ENCODE results near the gene EYS.

Gene EYS

DNA sequence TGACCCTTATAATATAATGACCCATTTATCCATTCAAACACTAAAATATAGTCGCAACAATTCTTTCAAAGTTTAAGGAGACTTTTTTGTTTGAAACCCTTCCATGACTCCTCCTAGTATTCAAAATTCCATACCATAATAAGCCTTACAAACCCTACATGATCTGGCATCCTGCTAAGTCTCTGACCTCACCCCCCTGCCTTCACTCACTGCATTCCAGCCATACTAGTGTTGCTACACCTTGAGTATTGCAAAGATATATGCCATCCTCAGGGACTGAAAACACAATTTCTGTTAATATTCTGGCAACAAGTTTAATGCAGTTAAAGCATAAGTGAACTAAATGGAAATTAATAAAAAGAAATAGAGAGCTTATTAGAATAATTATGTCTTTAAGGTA, 168.4 kb downstream of the EYS start:
- H3K79me1 ChIP-seq (replicated peaks; ENCODE audit: low read length, poor library complexity, severe bottlenecking) = no peaks in the 10 kb centered on the region
- DNase-seq = no peak
- H3K18ac ChIP-seq (ENCODE audit: low read depth in 1 of 2, low read length in 2 of 2) = no peak overlapping the region
- no peak overlapping the region for H3K14ac ChIP-seq (ENCODE audit: low read length in 2 of 2)
- H2BK120ac ChIP-seq (ENCODE audit: low read depth, low read length) = no peak overlapping the region
- H3K4ac ChIP-seq (ENCODE audit: low read depth in 1 of 2, low read length in 2 of 2) = no peak overlapping the region
- no peaks in the 10 kb centered on the region for H3K27me3 ChIP-seq (ENCODE audit: control insufficient read depth in 1 of 2, insufficient read depth in 1 of 2, low read length in 2 of 2)
- H2BK15ac ChIP-seq (ENCODE audit: low read depth, poor library complexity, severe bottlenecking) = no peak overlapping the region
- no peak overlapping the region for H3K23ac ChIP-seq (ENCODE audit: low read length in 2 of 2)
- H3K4me1 ChIP-seq (ENCODE audit: control insufficient read depth, insufficient read depth, low read depth, low read length) = no peaks in the 10 kb centered on the region
- no peak overlapping the region for H3K9ac ChIP-seq (ENCODE audit: low read length)
- no peak overlapping the region for H4K91ac ChIP-seq (ENCODE audit: low read length)
- H3K36me3 ChIP-seq (ENCODE audit: control insufficient read depth in 1 of 2, insufficient read depth in 2 of 2, low read depth in 1 of 2, low read length in 2 of 2) = no peaks in the 10 kb centered on the region
- H2BK5ac ChIP-seq (ENCODE audit: low read depth, low read length, poor library complexity, severe bottlenecking) = no peak overlapping the region
- no peak overlapping the region for H3K27ac ChIP-seq (ENCODE audit: low read length, poor library complexity, severe bottlenecking)
- no peak overlapping the region for H3K4me3 ChIP-seq (ENCODE audit: insufficient read depth in 1 of 2, low read depth in 1 of 2, low read length in 2 of 2)
- H2AFZ ChIP-seq (ENCODE audit: low read depth, low read length) = no peak overlapping the region
- no peak overlapping the region for H4K8ac ChIP-seq (ENCODE audit: low read length)
- no peak overlapping the region for H2AK5ac ChIP-seq (ENCODE audit: low read length, severe bottlenecking)
- no peaks in the 10 kb centered on the region for H3K9me3 ChIP-seq (ENCODE audit: control insufficient read depth, low read length)
- 92% methylated on average over 1 of the region's 1 CpG for WGBS
- no peak overlapping the region for H2BK12ac ChIP-seq (ENCODE audit: low read length in 2 of 2)
- no peak overlapping the region for H3K4me2 ChIP-seq (ENCODE audit: low read length, poor library complexity, severe bottlenecking)

DNA sequence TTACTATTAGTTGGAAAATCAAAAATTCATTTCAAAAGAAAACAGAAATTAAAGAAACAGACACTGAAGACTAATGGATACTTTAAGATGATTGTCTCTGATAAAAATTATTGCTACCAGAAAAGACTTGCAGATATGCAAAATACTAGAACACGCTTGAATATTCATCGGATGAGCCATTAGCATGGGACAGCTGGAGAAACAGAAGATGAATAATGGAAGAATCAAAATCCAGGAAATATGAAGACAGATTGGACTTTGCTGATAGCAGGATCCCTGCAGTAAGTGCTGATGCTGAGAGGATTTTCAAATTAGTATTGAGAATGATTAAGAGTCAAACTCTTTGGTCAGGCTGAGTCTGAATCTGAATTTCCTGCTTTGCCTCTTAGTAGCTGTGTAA, 169.4 kb downstream of the EYS start:
- no peak overlapping the region for H3K4me3 ChIP-seq (ENCODE audit: insufficient read depth in 1 of 2, low read depth in 1 of 2, low read length in 2 of 2)
- no peaks in the 10 kb centered on the region for H3K9me3 ChIP-seq (ENCODE audit: control insufficient read depth, low read length)
- H3K18ac ChIP-seq (ENCODE audit: low read depth in 1 of 2, low read length in 2 of 2) = no peak overlapping the region
- no peak overlapping the region for H2BK12ac ChIP-seq (ENCODE audit: low read length in 2 of 2)
- no peak overlapping the region for H3K14ac ChIP-seq (ENCODE audit: low read length in 2 of 2)
- no peak for DNase-seq
- no peak overlapping the region for H3K23ac ChIP-seq (ENCODE audit: low read length in 2 of 2)
- no peak overlapping the region for H4K91ac ChIP-seq (ENCODE audit: low read length)
- H3K27me3 ChIP-seq (ENCODE audit: control insufficient read depth in 1 of 2, insufficient read depth in 1 of 2, low read length in 2 of 2) = no peaks in the 10 kb centered on the region
- WGBS = 96% methylated on average over 2 of the region's 2 CpGs
- H2AK5ac ChIP-seq (ENCODE audit: low read length, severe bottlenecking) = no peak overlapping the region
- no peak overlapping the region for H2AFZ ChIP-seq (ENCODE audit: low read depth, low read length)
- H3K4me2 ChIP-seq (ENCODE audit: low read length, poor library complexity, severe bottlenecking) = no peak overlapping the region
- no peaks in the 10 kb centered on the region for H3K79me1 ChIP-seq (replicated peaks; ENCODE audit: low read length, poor library complexity, severe bottlenecking)
- no peak overlapping the region for H2BK5ac ChIP-seq (ENCODE audit: low read depth, low read length, poor library complexity, severe bottlenecking)
- H3K27ac ChIP-seq (ENCODE audit: low read length, poor library complexity, severe bottlenecking) = no peak overlapping the region
- H4K8ac ChIP-seq (ENCODE audit: low read length) = no peak overlapping the region
- H3K4me1 ChIP-seq (ENCODE audit: control insufficient read depth, insufficient read depth, low read depth, low read length) = no peaks in the 10 kb centered on the region
- no peak overlapping the region for H2BK120ac ChIP-seq (ENCODE audit: low read depth, low read length)
- H3K4ac ChIP-seq (ENCODE audit: low read depth in 1 of 2, low read length in 2 of 2) = no peak overlapping the region
- no peaks in the 10 kb centered on the region for H3K36me3 ChIP-seq (ENCODE audit: control insufficient read depth in 1 of 2, insufficient read depth in 2 of 2, low read depth in 1 of 2, low read length in 2 of 2)
- H2BK15ac ChIP-seq (ENCODE audit: low read depth, poor library complexity, severe bottlenecking) = no peak overlapping the region
- no peak overlapping the region for H3K9ac ChIP-seq (ENCODE audit: low read length)

DNA sequence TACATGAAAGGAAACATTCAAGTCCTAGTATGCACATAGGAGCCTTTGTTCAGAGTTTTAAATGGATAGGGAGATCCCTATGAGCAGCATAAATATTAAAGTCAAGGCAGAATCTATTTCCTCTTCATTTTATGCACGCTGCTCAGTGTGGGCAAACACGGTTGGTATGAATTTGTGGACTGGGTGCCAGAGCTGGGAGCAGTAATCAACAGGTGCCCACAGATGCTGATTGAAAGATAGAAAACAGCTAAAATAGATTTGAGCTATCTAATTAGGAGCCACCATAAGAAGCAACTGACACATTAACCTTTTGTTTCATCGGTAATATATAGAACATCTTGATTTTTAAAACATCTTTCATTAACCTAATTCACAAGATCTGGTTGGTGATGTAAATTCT, 175.5 kb downstream of the EYS start:
- no peak overlapping the region for H4K8ac ChIP-seq (ENCODE audit: low read length)
- no peak overlapping the region for H3K4me2 ChIP-seq (ENCODE audit: low read length, poor library complexity, severe bottlenecking)
- no peak overlapping the region for H2AFZ ChIP-seq (ENCODE audit: low read depth, low read length)
- H3K18ac ChIP-seq (ENCODE audit: low read depth in 1 of 2, low read length in 2 of 2) = no peak overlapping the region
- no peak overlapping the region for H3K4me3 ChIP-seq (ENCODE audit: insufficient read depth in 1 of 2, low read depth in 1 of 2, low read length in 2 of 2)
- H2BK5ac ChIP-seq (ENCODE audit: low read depth, low read length, poor library complexity, severe bottlenecking) = no peak overlapping the region
- no peak overlapping the region for H3K4ac ChIP-seq (ENCODE audit: low read depth in 1 of 2, low read length in 2 of 2)
- H2BK15ac ChIP-seq (ENCODE audit: low read depth, poor library complexity, severe bottlenecking) = no peak overlapping the region
- no peak for DNase-seq
- H3K14ac ChIP-seq (ENCODE audit: low read length in 2 of 2) = no peak overlapping the region
- no peak overlapping the region for H3K23ac ChIP-seq (ENCODE audit: low read length in 2 of 2)
- no peaks in the 10 kb centered on the region for H3K79me1 ChIP-seq (replicated peaks; ENCODE audit: low read length, poor library complexity, severe bottlenecking)
- H3K36me3 ChIP-seq (ENCODE audit: control insufficient read depth in 1 of 2, insufficient read depth in 2 of 2, low read depth in 1 of 2, low read length in 2 of 2) = no peaks in the 10 kb centered on the region
- no peaks in the 10 kb centered on the region for H3K27me3 ChIP-seq (ENCODE audit: control insufficient read depth in 1 of 2, insufficient read depth in 1 of 2, low read length in 2 of 2)
- H3K9me3 ChIP-seq (ENCODE audit: control insufficient read depth, low read length) = no peaks in the 10 kb centered on the region
- H3K9ac ChIP-seq (ENCODE audit: low read length) = no peak overlapping the region
- no peak overlapping the region for H2BK12ac ChIP-seq (ENCODE audit: low read length in 2 of 2)
- no peak overlapping the region for H2AK5ac ChIP-seq (ENCODE audit: low read length, severe bottlenecking)
- no peak overlapping the region for H4K91ac ChIP-seq (ENCODE audit: low read length)
- no peaks in the 10 kb centered on the region for H3K4me1 ChIP-seq (ENCODE audit: control insufficient read depth, insufficient read depth, low read depth, low read length)
- 93% methylated on average over 2 of the region's 3 CpGs for WGBS
- H3K27ac ChIP-seq (ENCODE audit: low read length, poor library complexity, severe bottlenecking) = no peak overlapping the region
- no peak overlapping the region for H2BK120ac ChIP-seq (ENCODE audit: low read depth, low read length)

DNA sequence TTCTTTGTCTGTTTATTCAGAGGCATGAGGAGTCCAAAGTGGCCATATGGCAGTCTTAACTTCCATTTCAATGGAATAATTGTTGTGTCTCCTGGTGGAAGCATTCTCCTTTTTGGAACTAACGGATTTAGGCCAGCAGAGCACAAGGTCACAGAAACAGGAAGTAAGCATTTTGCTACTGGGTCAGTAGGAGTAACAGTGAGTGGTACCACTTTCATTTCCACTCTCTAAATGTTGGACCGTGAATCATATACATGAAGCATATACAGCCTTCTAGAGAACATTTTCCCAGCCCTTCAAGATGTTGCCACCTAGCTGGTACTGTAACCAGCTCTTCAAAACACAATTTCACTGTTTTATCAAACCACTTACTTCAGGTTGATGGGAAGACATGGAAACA, 182.8 kb downstream of the EYS start:
- Histone ChIP-seq H3K36me3 (ENCODE audit: control insufficient read depth in 1 of 2, insufficient read depth in 2 of 2, low read depth in 1 of 2, low read length in 2 of 2) (no peaks in the 10 kb centered on the region), H3K14ac (ENCODE audit: low read length in 2 of 2) (no peak overlapping the region), H2BK120ac (ENCODE audit: low read depth, low read length) (no peak overlapping the region), H3K4me2 (ENCODE audit: low read length, poor library complexity, severe bottlenecking) (no peak overlapping the region), H2BK15ac (ENCODE audit: low read depth, poor library complexity, severe bottlenecking) (no peak overlapping the region), H4K8ac (ENCODE audit: low read length) (no peak overlapping the region), H3K4ac (ENCODE audit: low read depth in 1 of 2, low read length in 2 of 2) (no peak overlapping the region), H3K18ac (ENCODE audit: low read depth in 1 of 2, low read length in 2 of 2) (no peak overlapping the region), H3K9me3 (ENCODE audit: control insufficient read depth, low read length) (no peaks in the 10 kb centered on the region), H3K27ac (ENCODE audit: low read length, poor library complexity, severe bottlenecking) (no peak overlapping the region), H3K9ac (ENCODE audit: low read length) (no peak overlapping the region), H3K23ac (ENCODE audit: low read length in 2 of 2) (no peak overlapping the region), H2AK5ac (ENCODE audit: low read length, severe bottlenecking) (no peak overlapping the region), H4K91ac (ENCODE audit: low read length) (no peak overlapping the region), H2BK12ac (ENCODE audit: low read length in 2 of 2) (no peak overlapping the region), H3K27me3 (ENCODE audit: control insufficient read depth in 1 of 2, insufficient read depth in 1 of 2, low read length in 2 of 2) (no peaks in the 10 kb centered on the region), H3K79me1 (replicated peaks; ENCODE audit: low read length, poor library complexity, severe bottlenecking) (no peaks in the 10 kb centered on the region), H3K4me1 (ENCODE audit: control insufficient read depth, insufficient read depth, low read depth, low read length) (no peaks in the 10 kb centered on the region), H2AFZ (ENCODE audit: low read depth, low read length) (peak overlapping the region; percentile 23), H3K4me3 (ENCODE audit: insufficient read depth in 1 of 2, low read depth in 1 of 2, low read length in 2 of 2) (no peak overlapping the region), H2BK5ac (ENCODE audit: low read depth, low read length, poor library complexity, severe bottlenecking) (no peak overlapping the region)
- DNase-seq = no peak
- 74% methylated on average over 2 of the region's 2 CpGs for WGBS

All from mesenchymal stem cell (in vitro differentiated cells and primary cell).